IMR-90 (cell line): ENCODE data around the gene GRB14. TPM values are rescaled to one million over a fixed set of nuclear protein-coding genes. Genes with fewer than 3 reads are reported as not detected.

ENCODE experiments used
- ATAC-seq: fragments of 200-7000 bp; cut with Tn5 transposase; 2 replicates; pipeline ENCODE4 v1.9.1; 2020; ENCODE audit warnings: low read depth, mild to moderate bottlenecking, moderate library complexity
- BruUV-seq: library from RNA; stranded (reverse); fragments of 400-500 nt; replicated peaks from 2 replicates; lab custom pipeline; 2021; lab: Mats Ljungman, UMichigan
- CTCF ChIA-PET: fragments of 300-600 bp; formaldehyde crosslinking; extraction: SDS; loops from one replicate; lab custom pipeline; 2021; ENCODE audit warnings: antibody characterized with exemption; lab: Yijun Ruan, JAX
- POLR2A ChIA-PET: fragments of 300-600 bp; sonication (Branson Sonifier 250); formaldehyde crosslinking; loops from one replicate; lab custom pipeline; 2022; ENCODE audit warnings: antibody characterized with exemption; ENCODE audit not compliant: unreplicated experiment; lab: Charles Lee
- DNase-seq: peaks from one replicate; pipeline ENCODE4 v3.0.0; 2013
- H2AFZ ChIP-seq: replicated peaks from 2 replicates; pipeline ENCODE3; 2013; ENCODE audit warnings: low read length, mild to moderate bottlenecking; ENCODE audit not compliant: poor library complexity
- H2AK5ac ChIP-seq: 2 replicates; pipeline ENCODE4 v1.6.1; 2013; ENCODE audit warnings: low read depth, low read length, inconsistent platforms
- H2AK9ac ChIP-seq: replicated peaks from 2 replicates; pipeline ENCODE3; 2013; ENCODE audit warnings: mild to moderate bottlenecking, low read depth, low read length, moderate library complexity; ENCODE audit not compliant: poor library complexity
- H2BK120ac ChIP-seq: 2 replicates; pipeline ENCODE4 v1.6.1; 2013; ENCODE audit warnings: low read depth, low read length, inconsistent platforms
- H2BK15ac ChIP-seq: 3 replicates; pipeline ENCODE4 v1.6.1; 2013; ENCODE audit warnings: low read depth, low read length, inconsistent platforms
- H2BK20ac ChIP-seq: 2 replicates; pipeline ENCODE4 v1.6.1; 2013; ENCODE audit warnings: low read depth, mild to moderate bottlenecking, inconsistent platforms, low read length, moderate library complexity
- H2BK5ac ChIP-seq: 2 replicates; pipeline ENCODE4 v1.6.1; 2013; ENCODE audit warnings: mild to moderate bottlenecking, low read depth, low read length, inconsistent platforms; ENCODE audit not compliant: poor library complexity, severe bottlenecking
- H3K14ac ChIP-seq: replicated peaks from 2 replicates; pipeline ENCODE4 v1.6.1; 2013; ENCODE audit warnings: low read depth, low read length, inconsistent platforms
- H3K18ac ChIP-seq: 2 replicates; pipeline ENCODE4 v1.6.1; 2013; ENCODE audit warnings: low read depth, low read length, control low read depth
- H3K23ac ChIP-seq: 2 replicates; pipeline ENCODE4 v1.6.1; 2013; ENCODE audit warnings: low read depth, low read length, inconsistent platforms
- H3K27ac ChIP-seq: 2 replicates; pipeline ENCODE4 v1.5.1; 2013; ENCODE audit warnings: mild to moderate bottlenecking, control low read depth, low read length; ENCODE audit not compliant: insufficient read depth
- H3K27me3 ChIP-seq: 2 replicates; pipeline ENCODE4 v1.6.1; 2013; ENCODE audit warnings: low read length; ENCODE audit not compliant: control insufficient read depth, insufficient read depth
- H3K36me3 ChIP-seq: 2 replicates; pipeline ENCODE4 v1.6.1; 2013; ENCODE audit warnings: low read length, mixed read lengths; ENCODE audit not compliant: control insufficient read depth, insufficient read depth
- H3K4ac ChIP-seq: 2 replicates; pipeline ENCODE4 v1.6.1; 2013; ENCODE audit warnings: low read depth, low read length, inconsistent platforms
- H3K4me1 ChIP-seq: 2 replicates; pipeline ENCODE4 v1.6.1; 2013; ENCODE audit warnings: low read length, mixed read lengths; ENCODE audit not compliant: control insufficient read depth, insufficient read depth
- H3K4me2 ChIP-seq: 2 replicates; pipeline ENCODE4 v1.6.1; 2013; ENCODE audit warnings: low read depth, mild to moderate bottlenecking, control low read depth, low read length, moderate library complexity
- H3K4me3 ChIP-seq: 2 replicates; pipeline ENCODE4 v1.5.1; 2013; ENCODE audit warnings: low read depth, mild to moderate bottlenecking, control low read depth, low read length, moderate library complexity; ENCODE audit not compliant: insufficient read depth
- H3K56ac ChIP-seq: 2 replicates; pipeline ENCODE4 v1.6.1; 2013; ENCODE audit warnings: low read length, inconsistent platforms; ENCODE audit not compliant: insufficient read depth; ENCODE audit errors: extremely low read depth
- H3K79me1 ChIP-seq, 2 experiments: 2 replicates each; pipeline ENCODE4 v1.6.1; 2013; ENCODE audit warnings: low read length in 2 of 2, inconsistent platforms in 1 of 2, low read depth in 1 of 2
- H3K9ac ChIP-seq: 2 replicates; pipeline ENCODE4 v1.6.1; 2013; ENCODE audit warnings: low read depth, low read length, control low read depth
- H3K9me1 ChIP-seq: 2 replicates; pipeline ENCODE4 v1.6.1; 2013; ENCODE audit warnings: low read length, inconsistent platforms; ENCODE audit not compliant: insufficient read depth
- H3K9me3 ChIP-seq: 2 replicates; pipeline ENCODE4 v1.6.1; 2013; ENCODE audit warnings: low read length; ENCODE audit not compliant: control insufficient read depth, insufficient read depth
- H4K20me1 ChIP-seq: 2 replicates; pipeline ENCODE4 v1.6.1; 2013; ENCODE audit warnings: low read length, inconsistent platforms; ENCODE audit not compliant: insufficient read depth
- H4K5ac ChIP-seq: 2 replicates; pipeline ENCODE4 v1.6.1; 2013; ENCODE audit warnings: mild to moderate bottlenecking, low read depth, low read length, control low read depth
- H4K8ac ChIP-seq, 2 experiments: 2 replicates each; pipeline ENCODE4 v1.6.1; 2013; ENCODE audit warnings: low read depth in 2 of 2, low read length in 2 of 2, control low read depth in 1 of 2, inconsistent platforms in 1 of 2
- H4K91ac ChIP-seq: 2 replicates; pipeline ENCODE4 v1.6.1; 2013; ENCODE audit warnings: low read depth, low read length, inconsistent platforms; ENCODE audit not compliant: insufficient read depth
- BHLHE40 ChIP-seq: fragments of 150-350 bp; IDR thresholded peaks from 2 replicates; pipeline ENCODE4 v1.6.1; 2016; ENCODE audit warnings: mild to moderate bottlenecking, low read depth, low read length
- CEBPB ChIP-seq: IDR thresholded peaks from 2 replicates; pipeline ENCODE4 v1.6.1; 2012; ENCODE audit warnings: low read depth, low read length, improper control_type of control experiment
- CHD1 ChIP-seq: IDR thresholded peaks from 2 replicates; pipeline ENCODE4 v1.6.1; 2012; ENCODE audit warnings: low read depth, low read length, improper control_type of control experiment
- CTCF ChIP-seq: conservative IDR thresholded peaks from 2 replicates; pipeline ENCODE4 v1.5.1; 2012; ENCODE audit warnings: mild to moderate bottlenecking, low read depth, low read length, improper control_type of control experiment
- ELK1 ChIP-seq: fragments of 150-350 bp; IDR thresholded peaks from 2 replicates; pipeline ENCODE4 v1.6.1; 2016; ENCODE audit warnings: low read depth, mild to moderate bottlenecking, low read length, moderate library complexity, borderline replicate concordance
- FOS ChIP-seq: fragments of 150-350 bp; IDR thresholded peaks from 2 replicates; pipeline ENCODE4 v1.6.1; 2016; ENCODE audit warnings: low read depth, low read length
- MAFK ChIP-seq: IDR thresholded peaks from 2 replicates; pipeline ENCODE4 v1.6.1; 2012; ENCODE audit warnings: low read depth, low read length, improper control_type of control experiment
- MAZ ChIP-seq: IDR thresholded peaks from 2 replicates; pipeline ENCODE4 v1.6.1; 2012; ENCODE audit warnings: low read depth, mild to moderate bottlenecking, low read length, improper control_type of control experiment, moderate library complexity, borderline replicate concordance
- MXI1 ChIP-seq: IDR thresholded peaks from 2 replicates; pipeline ENCODE4 v1.6.1; 2012; ENCODE audit warnings: low read depth, mild to moderate bottlenecking, low read length, moderate library complexity, borderline replicate concordance
- RAD21 ChIP-seq: IDR thresholded peaks from 2 replicates; pipeline ENCODE4 v1.6.1; 2012; ENCODE audit warnings: low read length, improper control_type of control experiment
- RCOR1 ChIP-seq: IDR thresholded peaks from 2 replicates; pipeline ENCODE4 v1.6.1; 2012; ENCODE audit warnings: mild to moderate bottlenecking, low read length, improper control_type of control experiment; ENCODE audit not compliant: insufficient replicate concordance
- SMC3 ChIP-seq: fragments of 150-350 bp; IDR thresholded peaks from 2 replicates; pipeline ENCODE4 v1.6.1; 2016; ENCODE audit warnings: low read depth, mild to moderate bottlenecking, antibody characterized with exemption, low read length, moderate library complexity
- USF2 ChIP-seq: fragments of 150-350 bp; IDR thresholded peaks from 2 replicates; pipeline ENCODE4 v1.6.1; 2017; ENCODE audit warnings: mild to moderate bottlenecking, antibody characterized with exemption, low read length, low read depth
- WGBS, 2 experiments: methylation state at CpG; one replicate each; pipeline versions ENCODE4 v1.1.5 to v1.1.7; 2013; ENCODE audit warnings: missing lambda C conversion rate in 2 of 2; ENCODE audit not compliant: insufficient read length in 1 of 2; ENCODE audit errors: extremely low coverage in 2 of 2; 5-methylcytosine and 5-hydroxymethylcytosine counted together
- dilution Hi-C: fragments of 300-500 bp; cut with HindIII; formaldehyde crosslinking; loops from one replicate; pipeline ENCODE4 v1.14.3; 2018; ENCODE audit warnings: low sequenced_read_pairs; ENCODE audit not compliant: unreplicated experiment
- in situ Hi-C: fragments of 300-500 bp; cut with MboI; formaldehyde crosslinking; loops from 3 replicates; pipeline ENCODE4 v1.14.3; 2019; ENCODE audit warnings: low sequenced_read_pairs, inconsistent platforms, mixed read lengths
- intact Hi-C: fragments of 100-400 bp; cut with micrococcal nuclease; formaldehyde crosslinking; loops from 2 replicates; pipeline ENCODE4 v1.10.0; 2022
- polyA plus RNA-seq, 3 experiments: library from polyadenylated mRNA; depleted of rRNA; stranded (reverse); fragments of >200 nt; gene quantifications; 2 replicates each; pipeline ENCODE4 v1.2.3, GENCODE V29; 2012; ENCODE audit warnings: low replicate concordance in 1 of 3
- total RNA-seq: library from RNA; depleted of rRNA; stranded (reverse); fragments of >200 nt; gene quantifications from 2 replicates; pipeline ENCODE4 v1.2.3, GENCODE V29; 2012

Gene GRB14
- total and polyA plus RNA-seq, 2 of the 4 experiments (the other 2 are of a cell fraction): not detected

- H3K36me3 ChIP-seq: no peaks in the 10 kb centered on the region
- no peak overlapping the region for H3K4me3 ChIP-seq
- no peaks in the 10 kb centered on the region for H3K27me3 ChIP-seq
- no peak overlapping the region for H2AFZ ChIP-seq
- H2AK5ac ChIP-seq: no peak overlapping the region
- no peak overlapping the region for H3K9ac ChIP-seq
- no peak overlapping the region for H3K18ac ChIP-seq
- DNase-seq: no peak
- H3K23ac ChIP-seq: no peak overlapping the region
- no peak overlapping the region for H3K14ac ChIP-seq
- in situ Hi-C loops: no loop called here
- TF ChIP-seq FOS (no peak), ELK1 (no peak), CEBPB (no peak), SMC3 (no peak), RAD21 (no peak), MXI1 (no peak), CHD1 (no peak), BHLHE40 (no peak), CTCF (no peak), RCOR1 (no peak), USF2 (no peak), MAFK (no peak), MAZ (no peak)
- no peak overlapping the region for H2AK9ac ChIP-seq
- no TSS peak for BruUV-seq
- ChIA-PET CTCF (no interaction called here), POLR2A (no interaction called here)
- no peak overlapping the region for H4K8ac ChIP-seq
- no peak overlapping the region for H3K27ac ChIP-seq
- H3K56ac ChIP-seq: no peak overlapping the region
- no peaks in the 10 kb centered on the region for H3K4me1 ChIP-seq
- no peak overlapping the region for H4K91ac ChIP-seq
- H4K5ac ChIP-seq: no peak overlapping the region
- H4K20me1 ChIP-seq: no peaks in the 10 kb centered on the region
- H3K4me2 ChIP-seq: no peak overlapping the region
- no peak overlapping the region for H2BK20ac ChIP-seq
- dilution Hi-C loops: no loop called here
- no peaks in the 10 kb centered on the region for H3K9me3 ChIP-seq
- H2BK120ac ChIP-seq: no peak overlapping the region
- H3K79me1 ChIP-seq: no peaks in the 10 kb centered on the region
- no peak overlapping the region for H3K4ac ChIP-seq
- WGBS, 2 experiments: no CpG with 5 or more reads among the region's 3 CpGs
- no peaks in the 10 kb centered on the region for H3K9me1 ChIP-seq
- no peak overlapping the region for H2BK5ac ChIP-seq
- no peak for ATAC-seq
- intact Hi-C loops: no loop called here
- no peak overlapping the region for H2BK15ac ChIP-seq
Measured at GRCh38 chr2:164522561-164522981, 98.7 kb downstream of the GRB14 start.
